Measurements from ENCODE around the gene P4HA2. TPM values are rescaled to one million over a fixed set of nuclear protein-coding genes. Genes with fewer than 3 reads are reported as not detected.

Gene P4HA2
- total and polyA plus RNA-seq, 2 donors (not counting 1 experiment from before 2014, with no cell fraction given) = 184 to 553 TPM

GRCh38 chr5:132223861-132224260, 3.8 kb downstream of the P4HA2 start:
- H3K9ac ChIP-seq (ENCODE audit: insufficient read depth, low read length) = no peak overlapping the region

GRCh38 chr5:132222649-132223038, 5.0 kb downstream of the P4HA2 start:
- peaks cover 35% of the 10 kb centered on the region for H3K4me1 ChIP-seq (ENCODE audit: control insufficient read depth, extremely low read depth, insufficient read depth, low read length)
- H3K27ac ChIP-seq (ENCODE audit: insufficient read depth, low read length) = peak overlapping the region; percentile 44
- H3K27me3 ChIP-seq (ENCODE audit: control insufficient read depth, insufficient read depth, low read length) = no peaks in the 10 kb centered on the region
- peaks cover 44% of the 10 kb centered on the region for H3K79me2 ChIP-seq (ENCODE audit: control insufficient read depth, insufficient read depth, low read length)
- peak overlapping the region in 1 of 4 experiments; percentile 34 for H3K4me3 ChIP-seq (replicated peaks in 1 of 4; ENCODE audit: control extremely low read depth in 1 of 4, insufficient read depth in 1 of 4, low read depth in 3 of 4, low read length in 4 of 4)
- no peak for DNase-seq (ENCODE audit: low read depth in 2 of 2)
- H4K20me1 ChIP-seq (ENCODE audit: control insufficient read depth, extremely low read depth, insufficient read depth, low read length) = no peaks in the 10 kb centered on the region
- H3K9me3 ChIP-seq (ENCODE audit: control insufficient read depth, insufficient read depth, low read depth, low read length) = no peaks in the 10 kb centered on the region
- no peak overlapping the region for H3K9ac ChIP-seq (ENCODE audit: insufficient read depth, low read length)
- TF ChIP-seq EZH2 (IDR thresholded peaks at IDR 0.05; ENCODE audit: low read length, missing control alignments) = no peak
- TF ChIP-seq CTCF (conservative IDR thresholded peaks at IDR 0.05 in 1 of 2, IDR thresholded peaks at IDR 0.05 in 1 of 2; ENCODE audit: low read depth in 1 of 2, low read length in 2 of 2) = no peak
- H3K36me3 ChIP-seq (ENCODE audit: control insufficient read depth, insufficient read depth, low read length) = peaks cover 3% of the 10 kb centered on the region
- peak overlapping the region; percentile 7 for H3K4me2 ChIP-seq (ENCODE audit: extremely low read depth, insufficient read depth, low read length)
- no peak overlapping the region for H2AFZ ChIP-seq (ENCODE audit: low read length)

More at GRCh38 chr5:132223861-132224260, 3.8 kb downstream of the P4HA2 start:
- H2AFZ ChIP-seq (ENCODE audit: low read length) = no peak overlapping the region
- peaks cover 3% of the 10 kb centered on the region for H3K36me3 ChIP-seq (ENCODE audit: control insufficient read depth, insufficient read depth, low read length)
- peak overlapping the region in 1 of 4 experiments; percentile 92 for H3K4me3 ChIP-seq (replicated peaks in 1 of 4; ENCODE audit: control extremely low read depth in 1 of 4, insufficient read depth in 1 of 4, low read depth in 3 of 4, low read length in 4 of 4)
- peaks cover 43% of the 10 kb centered on the region for H3K79me2 ChIP-seq (ENCODE audit: control insufficient read depth, insufficient read depth, low read length)
- peaks cover 35% of the 10 kb centered on the region for H3K4me1 ChIP-seq (ENCODE audit: control insufficient read depth, extremely low read depth, insufficient read depth, low read length)
- no peaks in the 10 kb centered on the region for H3K27me3 ChIP-seq (ENCODE audit: control insufficient read depth, insufficient read depth, low read length)
- no peak for TF ChIP-seq EZH2 (IDR thresholded peaks at IDR 0.05; ENCODE audit: low read length, missing control alignments)
- no peak for TF ChIP-seq CTCF (conservative IDR thresholded peaks at IDR 0.05 in 1 of 2, IDR thresholded peaks at IDR 0.05 in 1 of 2; ENCODE audit: low read depth in 1 of 2, low read length in 2 of 2)
- H3K27ac ChIP-seq (ENCODE audit: insufficient read depth, low read length) = peak overlapping the region; percentile 13
- no peak for DNase-seq (ENCODE audit: low read depth in 2 of 2)
- no peak overlapping the region for H3K4me2 ChIP-seq (ENCODE audit: extremely low read depth, insufficient read depth, low read length)
- no peaks in the 10 kb centered on the region for H3K9me3 ChIP-seq (ENCODE audit: control insufficient read depth, insufficient read depth, low read depth, low read length)
- no peaks in the 10 kb centered on the region for H4K20me1 ChIP-seq (ENCODE audit: control insufficient read depth, extremely low read depth, insufficient read depth, low read length)

GRCh38 chr5:132221781-132222648, 5.6 kb downstream of the P4HA2 start:
- H3K36me3 ChIP-seq (ENCODE audit: control insufficient read depth, insufficient read depth, low read length) = peaks cover 4% of the 10 kb centered on the region
- TF ChIP-seq EZH2 (IDR thresholded peaks at IDR 0.05; ENCODE audit: low read length, missing control alignments) (no peak), CTCF (conservative IDR thresholded peaks at IDR 0.05 in 1 of 2, IDR thresholded peaks at IDR 0.05 in 1 of 2; ENCODE audit: low read depth in 1 of 2, low read length in 2 of 2) (peak; percentile 20 to 47)
- H4K20me1 ChIP-seq (ENCODE audit: control insufficient read depth, extremely low read depth, insufficient read depth, low read length) = no peaks in the 10 kb centered on the region
- H3K27me3 ChIP-seq (ENCODE audit: control insufficient read depth, insufficient read depth, low read length) = no peaks in the 10 kb centered on the region
- peak overlapping the region; percentile 44 for H3K27ac ChIP-seq (ENCODE audit: insufficient read depth, low read length)
- peak; percentile 79 to 97 for DNase-seq (ENCODE audit: low read depth in 2 of 2)
- H3K4me3 ChIP-seq (replicated peaks in 1 of 4; ENCODE audit: control extremely low read depth in 1 of 4, insufficient read depth in 1 of 4, low read depth in 3 of 4, low read length in 4 of 4) = peak overlapping the region in 1 of 4 experiments; percentile 34
- no peak overlapping the region for H2AFZ ChIP-seq (ENCODE audit: low read length)
- peak overlapping the region; percentile 7 for H3K4me2 ChIP-seq (ENCODE audit: extremely low read depth, insufficient read depth, low read length)
- H3K79me2 ChIP-seq (ENCODE audit: control insufficient read depth, insufficient read depth, low read length) = peaks cover 44% of the 10 kb centered on the region
- peaks cover 35% of the 10 kb centered on the region for H3K4me1 ChIP-seq (ENCODE audit: control insufficient read depth, extremely low read depth, insufficient read depth, low read length)
- H3K9ac ChIP-seq (ENCODE audit: insufficient read depth, low read length) = no peak overlapping the region
- H3K9me3 ChIP-seq (ENCODE audit: control insufficient read depth, insufficient read depth, low read depth, low read length) = no peaks in the 10 kb centered on the region

Data from fibroblast of lung (primary cell).